SW 1271 (cell line): ENCODE measurements around the gene PLEKHM3.

Experiments used
- DNase-seq, 2 experiments: peaks; one replicate each; lab custom pipeline; 2025; lab: John Stamatoyannopoulos, UW

Gene PLEKHM3

GRCh38 chr2:207887500-207887899 lies 137.8 kb downstream of the PLEKHM3 start:
- DNase-seq: no peak

GRCh38 chr2:207885010-207885409 lies 140.3 kb downstream of the PLEKHM3 start:
- no peak for DNase-seq

- no peak for DNase-seq
Measured at GRCh38 chr2:207884127-207884526, 141.2 kb downstream of the PLEKHM3 start.

- DNase-seq: no peak
Measured at GRCh38 chr2:207883002-207883780, 142.1 kb downstream of the PLEKHM3 start.

GRCh38 chr2:207881902-207882301 lies 143.4 kb downstream of the PLEKHM3 start:
- DNase-seq: no peak

GRCh38 chr2:207879536-207879935 lies 145.8 kb downstream of the PLEKHM3 start:
- no peak for DNase-seq

- no peak for DNase-seq
Measured at GRCh38 chr2:207876842-207877535, 148.3 kb downstream of the PLEKHM3 start.

GRCh38 chr2:207875473-207876212 lies 149.7 kb downstream of the PLEKHM3 start:
- no peak for DNase-seq

- no peak for DNase-seq
Measured at GRCh38 chr2:207873794-207874193, 151.5 kb downstream of the PLEKHM3 start.

- no peak for DNase-seq
Measured at GRCh38 chr2:207871911-207872310, 153.4 kb downstream of the PLEKHM3 start.

GRCh38 chr2:207871506-207871905 lies 153.8 kb downstream of the PLEKHM3 start:
- no peak for DNase-seq

- DNase-seq: no peak
Measured at GRCh38 chr2:207870814-207871213, 154.5 kb downstream of the PLEKHM3 start.

- no peak for DNase-seq
Measured at GRCh38 chr2:207869784-207870778, 155.2 kb downstream of the PLEKHM3 start.

- no peak for DNase-seq
Measured at GRCh38 chr2:207868855-207869596, 156.3 kb downstream of the PLEKHM3 start.

- no peak for DNase-seq
Measured at GRCh38 chr2:207867905-207868304, 157.4 kb downstream of the PLEKHM3 start.

GRCh38 chr2:207867056-207867455 lies 158.3 kb downstream of the PLEKHM3 start:
- no peak for DNase-seq

GRCh38 chr2:207865210-207865609 lies 160.1 kb downstream of the PLEKHM3 start:
- DNase-seq: no peak

GRCh38 chr2:207863345-207863744 lies 162.0 kb downstream of the PLEKHM3 start:
- DNase-seq: no peak

- no peak for DNase-seq
Measured at GRCh38 chr2:207861789-207862188, 163.5 kb downstream of the PLEKHM3 start.

- DNase-seq: no peak
Measured at GRCh38 chr2:207860685-207861084, 164.6 kb downstream of the PLEKHM3 start.

- DNase-seq: no peak
Measured at GRCh38 chr2:207855591-207855990, 169.7 kb downstream of the PLEKHM3 start.
